H9 (cell line): ENCODE data around the gene RBMS3. TPM values are rescaled to one million over a fixed set of nuclear protein-coding genes. Genes with fewer than 3 reads are reported as not detected.
A peak's percentile ranks its signal among the peaks of the same experiment; 100 is the strongest.

ENCODE experiments used
- DNase-seq: peaks from one replicate; pipeline ENCODE4 v3.0.0-alpha.2; 2017
- H2AFZ ChIP-seq: one replicate; pipeline ENCODE4 v1.6.1; 2013; ENCODE audit warnings: mild to moderate bottlenecking, low read length, control low read depth, moderate library complexity
- H2AK5ac ChIP-seq: 2 replicates; pipeline ENCODE4 v1.6.1; 2013; ENCODE audit warnings: low read length, control low read depth, mixed read lengths; ENCODE audit not compliant: insufficient read length
- H2BK120ac ChIP-seq: one replicate; pipeline ENCODE4 v1.6.1; 2013; ENCODE audit warnings: low read depth, mild to moderate bottlenecking, low read length, control low read depth, inconsistent platforms; ENCODE audit not compliant: poor library complexity, severe bottlenecking
- H2BK12ac ChIP-seq: 2 replicates; pipeline ENCODE4 v1.6.1; 2013; ENCODE audit warnings: low read length, control low read depth, mixed read lengths, low read depth; ENCODE audit not compliant: insufficient read length
- H2BK15ac ChIP-seq: 2 replicates; pipeline ENCODE4 v1.6.1; 2013; ENCODE audit warnings: low read depth, low read length, control low read depth
- H2BK20ac ChIP-seq: one replicate; pipeline ENCODE4 v1.6.1; 2013; ENCODE audit warnings: low read depth, mild to moderate bottlenecking, low read length, control low read depth, inconsistent platforms; ENCODE audit not compliant: poor library complexity, severe bottlenecking
- H2BK5ac ChIP-seq: 2 replicates; pipeline ENCODE4 v1.6.1; 2013; ENCODE audit warnings: low read length, control low read depth, mixed read lengths; ENCODE audit not compliant: insufficient read length
- H3K14ac ChIP-seq: 2 replicates; pipeline ENCODE4 v1.6.1; 2013; ENCODE audit warnings: low read length, control low read depth; ENCODE audit not compliant: insufficient read depth
- H3K18ac ChIP-seq: 2 replicates; pipeline ENCODE4 v1.6.1; 2013; ENCODE audit warnings: low read depth, mild to moderate bottlenecking, mixed read lengths, low read length, control low read depth; ENCODE audit not compliant: insufficient read length
- H3K23ac ChIP-seq: 2 replicates; pipeline ENCODE4 v1.6.1; 2013; ENCODE audit warnings: low read length, control low read depth, mixed read lengths, low read depth; ENCODE audit not compliant: insufficient read length
- H3K23me2 ChIP-seq: 2 replicates; pipeline ENCODE4 v1.6.1; 2013; ENCODE audit warnings: low read depth, mild to moderate bottlenecking, mixed read lengths, low read length, control low read depth; ENCODE audit not compliant: insufficient read length, poor library complexity, severe bottlenecking
- H3K27ac ChIP-seq: 2 replicates; pipeline ENCODE4 v1.5.1; 2013; ENCODE audit warnings: low read length, control low read depth, mixed read lengths, low read depth; ENCODE audit not compliant: insufficient read length
- H3K27me3 ChIP-seq: 2 replicates; pipeline ENCODE4 v1.6.1; 2013; ENCODE audit warnings: low read length, control low read depth, inconsistent platforms; ENCODE audit not compliant: insufficient read depth
- H3K4ac ChIP-seq: 2 replicates; pipeline ENCODE4 v1.6.1; 2013; ENCODE audit warnings: low read depth, mild to moderate bottlenecking, control low read depth, inconsistent platforms, low read length, moderate library complexity
- H3K4me1 ChIP-seq: 2 replicates; pipeline ENCODE4 v1.6.1; 2013; ENCODE audit warnings: low read length, control low read depth, inconsistent platforms; ENCODE audit not compliant: insufficient read depth
- H3K4me2 ChIP-seq: 2 replicates; pipeline ENCODE4 v1.6.1; 2013; ENCODE audit warnings: low read length, control low read depth, mixed read lengths; ENCODE audit not compliant: insufficient read length, insufficient read depth
- H3K56ac ChIP-seq: 2 replicates; pipeline ENCODE4 v1.6.1; 2013; ENCODE audit warnings: low read depth, mild to moderate bottlenecking, mixed read lengths, low read length, control low read depth; ENCODE audit not compliant: insufficient read length
- H3K79me1 ChIP-seq: 2 replicates; pipeline ENCODE4 v1.6.1; 2013; ENCODE audit warnings: low read depth, mild to moderate bottlenecking, moderate library complexity, low read length, control low read depth, inconsistent platforms; ENCODE audit not compliant: insufficient read depth, poor library complexity, severe bottlenecking
- H3K79me2 ChIP-seq: 2 replicates; pipeline ENCODE4 v1.6.1; 2013; ENCODE audit warnings: low read length, control low read depth, inconsistent platforms; ENCODE audit not compliant: insufficient read depth
- H3K9ac ChIP-seq: 2 replicates; pipeline ENCODE4 v1.6.1; 2013; ENCODE audit warnings: low read length, control low read depth, mixed read lengths; ENCODE audit not compliant: insufficient read length; ENCODE audit errors: extremely low read depth
- H3K9me3 ChIP-seq: one replicate; pipeline ENCODE4 v1.6.1; 2013; ENCODE audit warnings: low read depth, low read length, inconsistent platforms; ENCODE audit not compliant: control insufficient read depth
- H3T11ph ChIP-seq: one replicate; pipeline ENCODE4 v1.6.1; 2013; ENCODE audit warnings: mild to moderate bottlenecking, low read length, control low read depth, inconsistent platforms
- H4K20me1 ChIP-seq: one replicate; pipeline ENCODE4 v1.6.1; 2013; ENCODE audit not compliant: control insufficient read depth, insufficient read length, insufficient read depth
- H4K5ac ChIP-seq: 2 replicates; pipeline ENCODE4 v1.6.1; 2013; ENCODE audit warnings: low read depth, mild to moderate bottlenecking, mixed read lengths, low read length, control low read depth; ENCODE audit not compliant: insufficient read length
- H4K8ac ChIP-seq: replicated peaks from 2 replicates; pipeline ENCODE4 v1.6.1; 2013; ENCODE audit warnings: low read length, control low read depth, mixed read lengths, low read depth; ENCODE audit not compliant: insufficient read length
- H4K91ac ChIP-seq: 2 replicates; pipeline ENCODE4 v1.6.1; 2013; ENCODE audit warnings: low read depth, mild to moderate bottlenecking, moderate library complexity, mixed read lengths, low read length, control low read depth; ENCODE audit not compliant: insufficient read length
- H3K27ac Mint-ChIP-seq, 3 experiments: 2 replicates in 2 of 3; 3 replicates in 1 of 3; pipeline ENCODE4 v1.8.0; 2020 to 2021; ENCODE audit warnings: mixed read lengths in 3 of 3, mild to moderate bottlenecking in 1 of 3, moderate library complexity in 1 of 3
- H3K27me3 Mint-ChIP-seq: 2 replicates; pipeline ENCODE4 v1.8.0; 2021; ENCODE audit warnings: low read depth, mild to moderate bottlenecking, moderate library complexity, mixed read lengths
- H3K36me3 Mint-ChIP-seq, 3 experiments: 2 replicates in 2 of 3; 3 replicates in 1 of 3; pipeline ENCODE4 v1.8.0; 2020 to 2021; ENCODE audit warnings: low read depth in 3 of 3, mixed read lengths in 3 of 3; ENCODE audit not compliant: insufficient read depth in 1 of 3
- H3K4me1 Mint-ChIP-seq, 2 experiments: 2 replicates each; pipeline ENCODE4 v1.8.0; 2020; ENCODE audit warnings: mixed read lengths in 2 of 2
- H3K4me3 Mint-ChIP-seq, 2 experiments: 2 replicates in 1 of 2; 3 replicates in 1 of 2; pipeline ENCODE4 v1.8.0; 2020 to 2021; ENCODE audit warnings: mild to moderate bottlenecking in 2 of 2, mixed read lengths in 2 of 2, moderate library complexity in 1 of 2
- H3K9me3 Mint-ChIP-seq, 2 experiments: 2 replicates in 1 of 2; 3 replicates in 1 of 2; pipeline ENCODE4 v1.8.0; 2020; ENCODE audit warnings: mild to moderate bottlenecking in 2 of 2, mixed read lengths in 2 of 2, moderate library complexity in 1 of 2
- WGBS: extraction: QIAGEN DNeasy Blood & Tissue Kit; methylation state at CpG from one replicate; pipeline ENCODE4 v1.1.7; 2013; ENCODE audit warnings: missing lambda C conversion rate, low lambda C conversion rate, mixed read lengths; ENCODE audit not compliant: insufficient read length; ENCODE audit errors: extremely low coverage; 5-methylcytosine and 5-hydroxymethylcytosine counted together
- total RNA-seq: library from RNA; stranded (reverse); gene quantifications from 2 replicates; pipeline ENCODE4 v1.2.1, GENCODE V29; 2021
- TF ChIP-seq, protein P1 (sequence below): fragments of 200-600 bp; sonication (generic); conservative IDR thresholded peaks from 3 replicates; pipeline ENCODE4 v1.8.0; 2021; ENCODE audit warnings: antibody characterized with exemption, mild to moderate bottlenecking

RBMS3 gene
- total RNA-seq, 1 experiment from 2014 or later = 8.1 TPM

- Histone ChIP-seq H3K56ac (no peak overlapping the region), H2BK20ac (no peak overlapping the region), H2BK120ac (no peak overlapping the region), H4K8ac (no peak overlapping the region), H2AK5ac (no peak overlapping the region), H4K20me1 (no peaks in the 10 kb centered on the region), H3K4me1 (peaks cover 5% of the 10 kb centered on the region; the same call in 1 of the 2 replicates), H4K5ac (no peak overlapping the region), H3K4me2 (no peak overlapping the region), H2BK5ac (no peak overlapping the region), H3K14ac (no peak overlapping the region), H2BK15ac (no peak overlapping the region), H3K23me2 (peaks cover 7% of the 10 kb centered on the region), H2AFZ (no peak overlapping the region), H3T11ph (no peak overlapping the region), H3K79me1 (no peaks in the 10 kb centered on the region), H3K9me3 (no peaks in the 10 kb centered on the region), H3K27ac (no peak overlapping the region), H4K91ac (no peak overlapping the region), H3K4ac (no peak overlapping the region), H3K9ac (no peak overlapping the region), H3K23ac (no peak overlapping the region), H2BK12ac (no peak overlapping the region), H3K27me3 (no peaks in the 10 kb centered on the region), H3K18ac (no peak overlapping the region), H3K79me2 (no peaks in the 10 kb centered on the region)
- Mint-ChIP-seq H3K9me3 (no peaks in the 10 kb centered on the region), H3K36me3 (no peaks in the 10 kb centered on the region), H3K27ac (peak overlapping the region in 1 of 3 experiments; percentile 33; a peak in 1 of 7 replicates), H3K4me1 (peaks cover 51 to 56% of the 10 kb centered on the region in 2 experiments), H3K4me3 (no peak overlapping the region), H3K27me3 (no peaks in the 10 kb centered on the region)
- WGBS = no CpG with 5 or more reads among the region's 4 CpGs
- no peak for DNase-seq
- TF ChIP-seq, protein P1, sequence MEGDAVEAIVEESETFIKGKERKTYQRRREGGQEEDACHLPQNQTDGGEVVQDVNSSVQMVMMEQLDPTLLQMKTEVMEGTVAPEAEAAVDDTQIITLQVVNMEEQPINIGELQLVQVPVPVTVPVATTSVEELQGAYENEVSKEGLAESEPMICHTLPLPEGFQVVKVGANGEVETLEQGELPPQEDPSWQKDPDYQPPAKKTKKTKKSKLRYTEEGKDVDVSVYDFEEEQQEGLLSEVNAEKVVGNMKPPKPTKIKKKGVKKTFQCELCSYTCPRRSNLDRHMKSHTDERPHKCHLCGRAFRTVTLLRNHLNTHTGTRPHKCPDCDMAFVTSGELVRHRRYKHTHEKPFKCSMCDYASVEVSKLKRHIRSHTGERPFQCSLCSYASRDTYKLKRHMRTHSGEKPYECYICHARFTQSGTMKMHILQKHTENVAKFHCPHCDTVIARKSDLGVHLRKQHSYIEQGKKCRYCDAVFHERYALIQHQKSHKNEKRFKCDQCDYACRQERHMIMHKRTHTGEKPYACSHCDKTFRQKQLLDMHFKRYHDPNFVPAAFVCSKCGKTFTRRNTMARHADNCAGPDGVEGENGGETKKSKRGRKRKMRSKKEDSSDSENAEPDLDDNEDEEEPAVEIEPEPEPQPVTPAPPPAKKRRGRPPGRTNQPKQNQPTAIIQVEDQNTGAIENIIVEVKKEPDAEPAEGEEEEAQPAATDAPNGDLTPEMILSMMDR = no peak
Observed at GRCh38 chr3:29279286-29279685, 1.6 kb upstream of the RBMS3 start.
